Activated CD4-positive, alpha-beta T cell treated with anti-CD3 and anti-CD28 coated beads, Interleukin-2, amount 50 U/mL, for 24 hours (primary cell): ENCODE data around the gene PRIM2.
"Not testable (repeated sequence)": the region's sequence is repeated elsewhere in the genome, so short reads cannot be mapped to it uniquely, and the experiment has no call there.

Source experiments
- DNase-seq, 2 donors: peaks; one replicate each; pipeline ENCODE4 v3.0.0-alpha.2; 2020; ENCODE audit warnings: low read depth in 1 of 2, low spot score in 1 of 2

PRIM2 gene

DNA sequence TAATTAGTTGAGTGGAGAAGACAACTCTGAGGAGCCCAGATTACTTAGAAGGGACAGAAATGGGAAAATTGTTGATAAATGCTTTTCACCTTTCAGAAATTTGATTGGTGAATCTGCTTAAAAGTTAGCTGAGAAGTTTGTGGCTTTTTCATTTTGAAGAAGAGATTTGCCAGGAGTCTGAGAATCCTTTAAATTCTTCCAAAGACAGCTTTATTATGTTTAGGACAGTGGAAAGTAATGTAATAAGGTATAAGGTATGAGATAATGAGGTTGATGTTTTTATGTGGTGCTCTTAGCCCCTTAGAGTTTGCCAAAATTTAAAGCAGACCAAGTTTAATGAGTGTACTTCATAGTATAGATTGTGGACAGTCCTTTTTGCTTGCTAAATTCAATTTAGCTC lies 42.3 kb downstream of the PRIM2 start:
- not testable (repeated sequence) for DNase-seq

- not testable (repeated sequence) for DNase-seq
Measured at GRCh38 chr6:57362340-57362739, 44.9 kb downstream of the PRIM2 start.

DNA sequence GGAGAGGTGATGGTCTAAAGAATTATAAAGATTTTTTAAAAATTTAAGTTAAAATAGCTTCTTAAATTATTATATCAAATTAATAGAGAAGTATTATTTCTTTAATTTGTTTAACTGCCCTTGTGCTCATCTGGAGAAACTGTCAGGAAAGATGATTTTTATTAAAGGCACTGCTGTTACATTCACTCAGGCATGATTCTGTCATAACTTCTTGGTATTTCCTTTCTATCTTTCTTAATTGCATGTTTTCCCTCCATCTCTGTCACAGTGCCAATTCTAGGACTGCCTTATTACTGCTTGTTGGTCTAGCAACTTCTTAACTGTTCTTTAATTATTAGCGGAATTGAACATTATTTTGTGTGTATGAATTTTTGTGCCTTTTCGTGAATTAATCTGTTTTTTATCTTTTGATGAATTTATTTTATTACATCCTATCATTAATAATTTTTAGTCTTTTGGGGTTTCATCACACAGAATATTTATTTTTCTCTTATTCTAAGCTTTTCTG lies 47.7 kb downstream of the PRIM2 start:
- DNase-seq, result not testable (repeated sequence)

DNA sequence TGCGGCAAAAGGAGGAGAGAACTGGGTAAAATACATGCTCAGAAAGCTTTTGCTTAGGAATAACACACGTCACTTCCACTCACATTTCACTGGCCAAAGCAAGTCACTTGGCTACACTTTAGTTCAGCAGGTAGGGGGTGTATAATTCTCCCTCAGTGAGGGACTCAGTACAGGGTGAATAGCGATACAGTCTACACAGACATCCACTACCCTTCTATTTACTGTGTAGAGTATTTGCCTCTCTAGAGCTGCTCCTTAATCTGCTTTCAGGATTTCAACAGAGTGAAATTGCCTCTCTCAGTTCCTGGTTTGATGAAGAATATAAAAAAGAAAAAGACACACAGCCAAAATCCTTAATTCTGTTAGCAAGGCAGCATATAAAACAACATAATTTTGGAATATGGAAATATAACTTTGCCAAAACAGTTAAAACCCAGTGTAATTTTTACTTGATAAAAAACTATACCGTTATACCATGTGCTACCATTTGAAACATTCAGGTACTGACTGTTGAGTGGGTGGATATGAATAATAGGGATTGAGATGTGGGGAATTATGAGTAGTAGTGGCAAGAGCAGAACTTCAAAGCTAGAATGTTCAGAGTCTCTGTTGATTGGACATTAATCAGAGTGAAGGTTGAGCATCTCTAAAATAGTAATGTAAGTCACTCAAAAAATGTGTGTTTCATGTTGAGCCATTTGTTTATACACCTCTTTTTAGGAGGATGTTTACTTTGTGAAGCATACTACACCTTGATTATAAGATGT lies 51.7 kb downstream of the PRIM2 start:
- DNase-seq, result not testable (repeated sequence)

GRCh38 chr6:57371779-57372178 lies 54.3 kb downstream of the PRIM2 start:
- DNase-seq, result not testable (repeated sequence)

GRCh38 chr6:57374764-57375163 lies 57.3 kb downstream of the PRIM2 start:
- DNase-seq, result not testable (repeated sequence)

- DNase-seq, result not testable (repeated sequence)
Measured at GRCh38 chr6:57376083-57376482, 58.7 kb downstream of the PRIM2 start.

GRCh38 chr6:57389038-57389592 lies 71.7 kb downstream of the PRIM2 start:
- not testable (repeated sequence) for DNase-seq

DNA sequence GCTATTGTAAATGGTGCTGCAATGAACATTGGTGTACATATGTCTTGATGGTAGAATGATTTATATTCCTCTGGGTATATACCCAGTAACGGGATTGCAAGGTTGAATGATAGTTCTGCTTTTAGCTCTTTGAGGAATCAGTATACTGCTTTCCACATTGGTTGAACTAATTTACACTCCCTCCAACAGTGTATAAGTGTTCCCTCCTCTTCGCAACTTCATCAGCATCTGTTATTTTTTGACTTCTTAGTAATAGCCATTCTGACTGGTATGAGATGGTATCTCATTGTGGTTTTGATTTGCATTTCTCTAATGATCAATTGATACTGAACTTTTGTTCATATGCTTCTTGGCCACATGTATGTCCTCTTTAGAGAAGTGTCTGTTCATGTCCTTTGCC lies 73.4 kb downstream of the PRIM2 start:
- not testable (repeated sequence) for DNase-seq

DNA sequence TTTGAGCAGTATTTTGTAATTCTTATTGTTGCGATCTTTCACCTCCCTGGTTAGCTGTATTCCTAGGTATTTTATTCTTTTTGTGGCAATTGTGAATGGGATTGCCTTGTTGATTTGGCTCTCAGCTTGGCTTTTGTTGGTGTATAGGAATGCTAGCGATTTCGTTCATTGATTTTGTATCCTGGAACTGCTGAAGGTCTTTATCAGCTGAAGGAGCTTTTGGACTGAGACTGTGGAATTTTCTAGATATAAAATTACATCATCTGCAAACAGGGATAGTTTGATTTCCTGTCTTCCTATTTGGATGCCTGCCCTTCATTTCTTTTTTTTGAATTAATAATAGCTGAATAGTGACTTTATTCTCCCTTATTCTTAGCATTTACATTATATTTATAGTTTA lies 74.6 kb downstream of the PRIM2 start:
- not testable (repeated sequence) for DNase-seq

DNA sequence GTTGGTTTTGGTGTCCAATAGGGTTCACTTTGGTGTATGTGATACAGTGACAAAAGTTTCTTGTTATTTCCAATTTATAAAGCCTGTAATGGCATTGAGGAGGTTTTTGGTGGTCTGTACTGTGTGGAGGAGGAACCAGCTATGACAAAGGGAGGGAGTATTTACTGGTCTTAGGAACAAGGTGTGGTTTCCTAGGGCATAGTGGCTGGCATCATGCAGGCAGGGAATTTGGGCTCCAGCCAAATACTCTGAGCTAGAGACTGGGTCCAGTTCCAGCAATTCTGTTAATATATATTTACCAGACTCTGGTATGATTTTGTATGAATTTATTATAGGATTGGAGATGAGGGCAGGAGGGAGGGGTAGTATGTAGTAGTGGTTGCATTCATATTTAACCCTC lies 101.9 kb downstream of the PRIM2 start:
- DNase-seq, result not testable (repeated sequence)

- DNase-seq, result no peak
Measured at GRCh38 chr6:57421503-57421902, 104.1 kb downstream of the PRIM2 start.

DNA sequence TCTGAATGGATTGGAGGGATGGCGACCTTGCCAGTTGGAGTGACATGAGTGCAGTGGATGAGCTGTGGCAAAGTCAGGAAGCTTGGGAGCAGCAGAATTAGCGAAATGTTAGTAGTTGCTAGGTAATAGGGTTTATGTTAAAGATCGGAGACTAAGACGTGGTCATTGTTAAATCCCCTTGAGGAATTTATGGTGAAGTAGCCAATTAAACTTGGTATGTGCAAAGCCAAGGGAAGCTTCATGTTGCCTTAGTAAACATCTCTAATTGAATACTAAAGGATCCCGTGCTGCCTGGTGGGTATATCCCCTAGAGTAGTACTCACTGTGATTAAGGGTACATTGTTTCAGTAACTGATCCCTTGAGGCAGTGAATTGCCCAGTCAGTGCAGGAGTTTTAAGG lies 106.0 kb downstream of the PRIM2 start:
- DNase-seq, result no peak

- DNase-seq, result not testable (repeated sequence)
Measured at GRCh38 chr6:57431742-57432141, 114.3 kb downstream of the PRIM2 start.

- DNase-seq, result no peak
Measured at GRCh38 chr6:57432157-57432556, 114.7 kb downstream of the PRIM2 start.

- no peak for DNase-seq
Measured at GRCh38 chr6:57432919-57433684, 115.7 kb downstream of the PRIM2 start.

GRCh38 chr6:57433790-57434189 lies 116.4 kb downstream of the PRIM2 start:
- not testable (repeated sequence) for DNase-seq

GRCh38 chr6:57434944-57435343 lies 117.5 kb downstream of the PRIM2 start:
- DNase-seq, result no peak

GRCh38 chr6:57435475-57436160 lies 118.2 kb downstream of the PRIM2 start:
- DNase-seq, result no peak

GRCh38 chr6:57440735-57441134 lies 123.3 kb downstream of the PRIM2 start:
- not testable (repeated sequence) for DNase-seq

DNA sequence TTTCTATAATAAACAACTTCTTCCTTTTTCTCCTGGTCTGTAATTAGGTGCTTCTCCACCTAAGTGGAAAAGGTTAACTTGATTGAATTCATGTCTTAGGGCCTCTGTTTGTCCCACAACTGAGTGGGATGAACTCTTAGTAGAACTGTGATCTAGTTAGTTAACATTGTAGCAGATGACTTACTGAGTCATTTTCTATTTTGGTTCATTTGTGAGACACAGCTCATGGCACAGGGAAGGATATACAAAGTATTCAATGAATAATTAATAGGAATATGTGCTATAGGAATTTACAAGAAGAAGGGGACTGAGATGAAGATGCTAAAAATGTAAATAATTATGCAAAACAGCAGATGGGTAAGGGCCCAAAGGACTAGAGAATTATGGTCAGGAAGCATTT lies 124.7 kb downstream of the PRIM2 start:
- not testable (repeated sequence) for DNase-seq
